ENCODE results near the gene HIPK4.
"Not testable (repeated sequence)": the region's sequence is repeated elsewhere in the genome, so short reads cannot be mapped to it uniquely, and the experiment has no call there.

GRCh38 chr19:40333083-40333482, 56.9 kb downstream of the HIPK4 start:
- not testable (repeated sequence) for TF ChIP-seq EGR1 (IDR thresholded peaks at IDR 0.05; ENCODE audit: low read depth in 2 of 2); CTCF (IDR thresholded peaks at IDR 0.05; ENCODE audit: low read depth, low read length, missing input control); TAF1 (conservative IDR thresholded peaks at IDR 0.05); RAD21 (IDR thresholded peaks at IDR 0.05); NR2F2 (IDR thresholded peaks at IDR 0.05); REST (IDR thresholded peaks at IDR 0.05); ZBTB33 (IDR thresholded peaks at IDR 0.05); HNF4G (IDR thresholded peaks at IDR 0.05)

Measured in liver (tissue), 3 donors.